Gastrocnemius medialis (tissue), 4 donors: ENCODE results near the gene TFDP2.

Source experiments
- POLR2A ChIP-seq, 2 donors: fragments of 450-650 bp; IDR thresholded peaks; one replicate each; pipeline ENCODE4 v1.6.1; 2017; ENCODE audit warnings: antibody characterized with exemption in 2 of 2, mild to moderate bottlenecking in 2 of 2, moderate library complexity in 2 of 2
- TF ChIP-seq, protein P1 (sequence below), 5 experiments: fragments of 450-650 bp in 3 of 5; fragments of 200-600 bp in 2 of 5; sonication (generic) in 2 of 5; IDR thresholded peaks in 4 of 5; conservative IDR thresholded peaks in 1 of 5; 1 replicate in 4 of 5; 2 replicates in 1 of 5; pipeline ENCODE4 v1.5.1; 2016 to 2019; ENCODE audit warnings: antibody characterized with exemption in 5 of 5, mild to moderate bottlenecking in 3 of 5, moderate library complexity in 3 of 5

DNA sequence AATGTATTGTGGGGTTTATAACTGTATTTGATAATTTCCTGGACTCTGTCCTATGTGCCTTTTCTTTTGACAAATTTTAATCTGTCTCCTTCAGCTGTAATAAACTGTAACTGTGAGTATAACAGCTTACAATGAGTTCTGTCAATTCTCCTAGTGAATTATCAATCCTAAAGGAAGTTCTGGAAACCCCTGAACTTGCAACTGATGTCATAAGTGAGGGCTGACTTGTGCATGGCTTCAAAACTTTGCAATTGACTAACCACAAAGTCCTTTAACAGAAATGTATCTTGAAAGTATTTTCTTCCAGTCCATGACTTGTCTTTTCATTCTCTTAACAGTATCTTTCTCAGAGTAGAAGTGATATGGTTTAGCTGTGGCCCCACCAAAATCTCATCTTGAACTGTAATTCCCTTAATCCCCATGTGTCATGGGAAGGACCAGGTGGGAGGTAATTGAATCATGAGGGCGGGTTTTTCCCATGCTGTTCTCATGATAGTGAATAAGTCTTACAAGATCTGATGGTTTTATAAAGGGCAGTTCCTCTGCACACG, 108.3 kb downstream of the TFDP2 start:
- TF ChIP-seq, protein P1, sequence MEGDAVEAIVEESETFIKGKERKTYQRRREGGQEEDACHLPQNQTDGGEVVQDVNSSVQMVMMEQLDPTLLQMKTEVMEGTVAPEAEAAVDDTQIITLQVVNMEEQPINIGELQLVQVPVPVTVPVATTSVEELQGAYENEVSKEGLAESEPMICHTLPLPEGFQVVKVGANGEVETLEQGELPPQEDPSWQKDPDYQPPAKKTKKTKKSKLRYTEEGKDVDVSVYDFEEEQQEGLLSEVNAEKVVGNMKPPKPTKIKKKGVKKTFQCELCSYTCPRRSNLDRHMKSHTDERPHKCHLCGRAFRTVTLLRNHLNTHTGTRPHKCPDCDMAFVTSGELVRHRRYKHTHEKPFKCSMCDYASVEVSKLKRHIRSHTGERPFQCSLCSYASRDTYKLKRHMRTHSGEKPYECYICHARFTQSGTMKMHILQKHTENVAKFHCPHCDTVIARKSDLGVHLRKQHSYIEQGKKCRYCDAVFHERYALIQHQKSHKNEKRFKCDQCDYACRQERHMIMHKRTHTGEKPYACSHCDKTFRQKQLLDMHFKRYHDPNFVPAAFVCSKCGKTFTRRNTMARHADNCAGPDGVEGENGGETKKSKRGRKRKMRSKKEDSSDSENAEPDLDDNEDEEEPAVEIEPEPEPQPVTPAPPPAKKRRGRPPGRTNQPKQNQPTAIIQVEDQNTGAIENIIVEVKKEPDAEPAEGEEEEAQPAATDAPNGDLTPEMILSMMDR (IDR thresholded peaks at IDR 0.05 in 4 of 5, conservative IDR thresholded peaks at IDR 0.05 in 1 of 5), result no peak
- no peak for TF ChIP-seq POLR2A (IDR thresholded peaks at IDR 0.05)
